ENCODE data around the gene LGI1. TPM values are rescaled to one million over a fixed set of nuclear protein-coding genes. Genes with fewer than 3 reads are reported as not detected.

LGI1 gene
- total and polyA plus RNA-seq, 2 experiments from 2014 or later = 0.56 to 2.6 TPM

GRCh38 chr10:93768892-93769291, 11.2 kb downstream of the LGI1 start:
- Histone ChIP-seq H3K4me2 (no peak overlapping the region), H3K9me3 (ENCODE audit: low read depth) (no peaks in the 10 kb centered on the region), H3K79me2 (no peaks in the 10 kb centered on the region), H3K4me1 (ENCODE audit: insufficient read depth) (no peaks in the 10 kb centered on the region), H3K9me2 (replicated peaks; ENCODE audit: insufficient read depth) (no peaks in the 10 kb centered on the region), H4K20me1 (ENCODE audit: insufficient read depth, poor library complexity, severe bottlenecking) (no peaks in the 10 kb centered on the region), H3K27ac (no peak overlapping the region), H3K4me3 (no peak overlapping the region), H3K36me3 (replicated peaks; ENCODE audit: insufficient read depth, low read depth) (no peaks in the 10 kb centered on the region), H3K27me3 (no peaks in the 10 kb centered on the region), H2AFZ (no peak overlapping the region)
- TF ChIP-seq CTCF (IDR thresholded peaks at IDR 0.05; ENCODE audit: poor library complexity) (no peak), EZH2 (IDR thresholded peaks at IDR 0.05; ENCODE audit: borderline replicate concordance) (no peak)
- DNase-seq (ENCODE audit: low spot score) = no peak

- Histone ChIP-seq H3K4me2 (no peak overlapping the region), H3K9me3 (ENCODE audit: low read depth) (no peaks in the 10 kb centered on the region), H3K27ac (no peak overlapping the region), H3K27me3 (no peaks in the 10 kb centered on the region), H3K79me2 (no peaks in the 10 kb centered on the region), H3K4me1 (ENCODE audit: insufficient read depth) (no peaks in the 10 kb centered on the region), H3K9me2 (replicated peaks; ENCODE audit: insufficient read depth) (no peaks in the 10 kb centered on the region), H2AFZ (no peak overlapping the region), H3K4me3 (no peak overlapping the region), H4K20me1 (ENCODE audit: insufficient read depth, poor library complexity, severe bottlenecking) (no peaks in the 10 kb centered on the region), H3K36me3 (replicated peaks; ENCODE audit: insufficient read depth, low read depth) (no peaks in the 10 kb centered on the region)
- no peak for DNase-seq (ENCODE audit: low spot score)
- TF ChIP-seq CTCF (IDR thresholded peaks at IDR 0.05; ENCODE audit: poor library complexity) (no peak), EZH2phosphoT487 (IDR thresholded peaks at IDR 0.05; ENCODE audit: low read depth, severe bottlenecking, unreplicated experiment) (no peak), EZH2 (IDR thresholded peaks at IDR 0.05; ENCODE audit: borderline replicate concordance) (no peak)
- 77% methylated on average over 7 of the region's 7 CpGs for WGBS (ENCODE audit: low lambda C conversion rate, missing lambda C conversion rate)
These were observed 13.6 kb downstream of the LGI1 start for GRCh38 chr10:93771354-93771753.

- TF ChIP-seq EZH2phosphoT487 (IDR thresholded peaks at IDR 0.05; ENCODE audit: low read depth, severe bottlenecking, unreplicated experiment) (no peak), EZH2 (IDR thresholded peaks at IDR 0.05; ENCODE audit: borderline replicate concordance) (no peak), CTCF (IDR thresholded peaks at IDR 0.05; ENCODE audit: poor library complexity) (no peak)
- WGBS (ENCODE audit: low lambda C conversion rate, missing lambda C conversion rate) = 88% methylated on average over 5 of the region's 5 CpGs
- Histone ChIP-seq H3K36me3 (replicated peaks; ENCODE audit: insufficient read depth, low read depth) (no peaks in the 10 kb centered on the region), H3K4me1 (ENCODE audit: insufficient read depth) (no peaks in the 10 kb centered on the region), H3K9me3 (ENCODE audit: low read depth) (no peaks in the 10 kb centered on the region), H3K79me2 (no peaks in the 10 kb centered on the region), H3K27ac (no peak overlapping the region), H3K27me3 (no peaks in the 10 kb centered on the region), H4K20me1 (ENCODE audit: insufficient read depth, poor library complexity, severe bottlenecking) (no peaks in the 10 kb centered on the region), H3K4me3 (no peak overlapping the region), H2AFZ (no peak overlapping the region), H3K9me2 (replicated peaks; ENCODE audit: insufficient read depth) (no peaks in the 10 kb centered on the region), H3K4me2 (no peak overlapping the region)
- no peak for DNase-seq (ENCODE audit: low spot score)
These were observed 15.4 kb downstream of the LGI1 start for GRCh38 chr10:93773120-93773519.

GRCh38 chr10:93773705-93774104, 16.0 kb downstream of the LGI1 start:
- H3K36me3 ChIP-seq (replicated peaks; ENCODE audit: insufficient read depth, low read depth) = no peaks in the 10 kb centered on the region
- no peak overlapping the region for H3K4me2 ChIP-seq
- DNase-seq (ENCODE audit: low spot score) = no peak
- TF ChIP-seq EZH2 (IDR thresholded peaks at IDR 0.05; ENCODE audit: borderline replicate concordance) (no peak), CTCF (IDR thresholded peaks at IDR 0.05; ENCODE audit: poor library complexity) (no peak), EZH2phosphoT487 (IDR thresholded peaks at IDR 0.05; ENCODE audit: low read depth, severe bottlenecking, unreplicated experiment) (no peak)
- no peaks in the 10 kb centered on the region for H4K20me1 ChIP-seq (ENCODE audit: insufficient read depth, poor library complexity, severe bottlenecking)
- no peaks in the 10 kb centered on the region for H3K9me3 ChIP-seq (ENCODE audit: low read depth)
- H3K4me1 ChIP-seq (ENCODE audit: insufficient read depth) = no peaks in the 10 kb centered on the region
- H3K27me3 ChIP-seq = no peaks in the 10 kb centered on the region
- H3K79me2 ChIP-seq = no peaks in the 10 kb centered on the region
- WGBS (ENCODE audit: low lambda C conversion rate, missing lambda C conversion rate) = 68% methylated on average over 4 of the region's 4 CpGs
- no peak overlapping the region for H2AFZ ChIP-seq
- H3K9me2 ChIP-seq (replicated peaks; ENCODE audit: insufficient read depth) = no peaks in the 10 kb centered on the region
- no peak overlapping the region for H3K27ac ChIP-seq
- no peak overlapping the region for H3K4me3 ChIP-seq
